SU-DHL-6 (cell line): ENCODE results near the gene MTERF2.

Experiments
- EZH2phosphoT487 ChIP-seq: fragments of 200-600 bp; sonication (generic), shearing (Covaris generic); conservative IDR thresholded peaks from 2 replicates; pipeline ENCODE4 v1.6.1; 2018; ENCODE audit warnings: mild to moderate bottlenecking, antibody characterized with exemption, low read length, moderate library complexity, mixed read lengths
- TF ChIP-seq, protein P1 (sequence below): fragments of 200-600 bp; sonication (generic); IDR thresholded peaks from one replicate; pipeline ENCODE4 v1.5.1; 2017; ENCODE audit warnings: antibody characterized with exemption, mild to moderate bottlenecking, low read length, moderate library complexity; ENCODE audit not compliant: insufficient read depth, poor library complexity, severe bottlenecking

DNA sequence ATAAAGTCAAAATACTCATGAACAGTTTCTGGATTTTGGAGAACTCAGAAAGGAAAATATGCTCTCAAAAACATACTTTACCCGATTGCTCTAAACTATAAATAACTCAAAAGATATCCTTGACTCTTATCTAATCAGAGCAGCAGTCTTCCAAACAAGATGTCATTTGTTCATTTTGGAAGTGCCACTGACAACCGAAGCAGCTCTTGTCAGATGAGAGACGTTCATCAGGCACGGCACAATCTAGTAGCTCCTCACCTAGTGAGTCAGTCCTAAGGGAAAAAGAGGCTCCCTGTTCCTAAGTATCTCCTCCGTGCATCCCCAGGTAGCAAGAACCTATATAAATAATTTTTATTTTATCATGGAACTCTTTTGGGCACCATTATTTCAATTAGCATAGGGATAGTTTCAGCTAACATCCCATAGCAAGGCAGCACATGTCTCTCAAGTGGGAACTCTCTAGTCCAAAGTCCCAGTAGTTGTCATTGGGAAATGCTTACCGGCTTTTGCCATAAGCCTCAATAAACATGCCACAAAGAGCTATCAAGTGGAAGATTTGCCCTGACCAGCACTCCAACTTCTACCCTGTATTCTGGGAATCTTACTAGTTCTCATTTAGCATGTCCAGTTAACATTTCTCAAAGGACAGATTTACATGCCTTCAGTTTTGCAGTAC is 45.3 kb downstream of the MTERF2 start:
- TF ChIP-seq, protein P1, sequence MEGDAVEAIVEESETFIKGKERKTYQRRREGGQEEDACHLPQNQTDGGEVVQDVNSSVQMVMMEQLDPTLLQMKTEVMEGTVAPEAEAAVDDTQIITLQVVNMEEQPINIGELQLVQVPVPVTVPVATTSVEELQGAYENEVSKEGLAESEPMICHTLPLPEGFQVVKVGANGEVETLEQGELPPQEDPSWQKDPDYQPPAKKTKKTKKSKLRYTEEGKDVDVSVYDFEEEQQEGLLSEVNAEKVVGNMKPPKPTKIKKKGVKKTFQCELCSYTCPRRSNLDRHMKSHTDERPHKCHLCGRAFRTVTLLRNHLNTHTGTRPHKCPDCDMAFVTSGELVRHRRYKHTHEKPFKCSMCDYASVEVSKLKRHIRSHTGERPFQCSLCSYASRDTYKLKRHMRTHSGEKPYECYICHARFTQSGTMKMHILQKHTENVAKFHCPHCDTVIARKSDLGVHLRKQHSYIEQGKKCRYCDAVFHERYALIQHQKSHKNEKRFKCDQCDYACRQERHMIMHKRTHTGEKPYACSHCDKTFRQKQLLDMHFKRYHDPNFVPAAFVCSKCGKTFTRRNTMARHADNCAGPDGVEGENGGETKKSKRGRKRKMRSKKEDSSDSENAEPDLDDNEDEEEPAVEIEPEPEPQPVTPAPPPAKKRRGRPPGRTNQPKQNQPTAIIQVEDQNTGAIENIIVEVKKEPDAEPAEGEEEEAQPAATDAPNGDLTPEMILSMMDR = no peak
- no peak for TF ChIP-seq EZH2phosphoT487
